Spleen (tissue), 11 donors: ENCODE data around the gene CAPG. TPM values are rescaled to one million over a fixed set of nuclear protein-coding genes. Genes with fewer than 3 reads are reported as not detected.

Experiments used
- DNase-seq: peaks from one replicate; pipeline ENCODE4 v3.0.0-alpha.2; 2020
- H3K27ac ChIP-seq, 8 donors: fragments of 200-600 bp; sonication (generic) in 7 of 8; 1 replicate in 4 of 8; 2 replicates in 4 of 8; pipeline versions ENCODE4 v1.5.0 to v1.8.0; 2016 to 2021; ENCODE audit warnings: inconsistent platforms in 4 of 8, mild to moderate bottlenecking in 4 of 8, moderate library complexity in 1 of 8
- H3K27me3 ChIP-seq, 7 donors: fragments of 200-600 bp; sonication (generic) in 6 of 7; replicated peaks in 1 of 7; 1 replicate in 4 of 7; 2 replicates in 3 of 7; pipeline versions ENCODE4 v1.5.0 to v1.8.0; 2016 to 2021; ENCODE audit warnings: inconsistent platforms in 3 of 7, mild to moderate bottlenecking in 1 of 7
- H3K36me3 ChIP-seq, 6 donors: fragments of 200-600 bp; sonication (generic) in 5 of 6; 1 replicate in 4 of 6; 2 replicates in 2 of 6; pipeline versions ENCODE4 v1.5.0 to v1.8.0; 2016 to 2021; ENCODE audit warnings: inconsistent platforms in 2 of 6
- H3K4me1 ChIP-seq, 6 donors: fragments of 200-600 bp; sonication (generic) in 5 of 6; 1 replicate in 3 of 6; 2 replicates in 3 of 6; pipeline versions ENCODE4 v1.5.0 to v1.8.0; 2016 to 2021; ENCODE audit warnings: inconsistent platforms in 3 of 6
- H3K4me3 ChIP-seq, 8 donors: fragments of 200-600 bp; sonication (generic) in 7 of 8; 1 replicate in 4 of 8; 2 replicates in 4 of 8; pipeline versions ENCODE4 v1.5.0 to v1.8.0; 2016 to 2021; ENCODE audit warnings: inconsistent platforms in 4 of 8, mild to moderate bottlenecking in 4 of 8, moderate library complexity in 2 of 8
- H3K9me3 ChIP-seq, 8 donors: fragments of 200-600 bp; sonication (generic) in 7 of 8; 1 replicate in 4 of 8; 2 replicates in 4 of 8; pipeline versions ENCODE4 v1.5.0 to v1.8.0; 2016 to 2021; ENCODE audit warnings: inconsistent platforms in 4 of 8
- CTCF ChIP-seq, 11 experiments: fragments of 200-600 bp in 7 of 11; fragments of 450-650 bp in 4 of 11; sonication (generic) in 4 of 11; IDR thresholded peaks in 8 of 11; conservative IDR thresholded peaks in 3 of 11; 1 replicate in 7 of 11; 2 replicates in 4 of 11; pipeline versions ENCODE4 v1.4.0 to v1.8.0; 2016 to 2021; ENCODE audit warnings: antibody characterized with exemption in 11 of 11, inconsistent platforms in 4 of 11, mild to moderate bottlenecking in 1 of 11
- POLR2A ChIP-seq, 3 donors: fragments of 450-650 bp; IDR thresholded peaks; one replicate each; pipeline ENCODE4 v1.5.1; 2017; ENCODE audit warnings: antibody characterized with exemption in 3 of 3, mild to moderate bottlenecking in 1 of 3
- POLR2AphosphoS5 ChIP-seq, 3 donors: sonication (generic); formaldehyde crosslinking; IDR thresholded peaks; one replicate each; pipeline ENCODE4 v1.5.1; 2017; ENCODE audit warnings: antibody characterized with exemption in 3 of 3
- WGBS, 5 donors: extraction: QIAGEN DNeasy Blood & Tissue Kit in 3 of 5; methylation state at CpG; one replicate each; pipeline versions ENCODE4 v1.1.5 to v1.1.7; 2013 to 2018; 5-methylcytosine and 5-hydroxymethylcytosine counted together
- intact Hi-C: fragments of 100-400 bp; cut with DNase I; formaldehyde crosslinking; loops from one replicate; pipeline ENCODE4 v1.15.0; 2023; ENCODE audit warnings: low total_unique reads
- polyA plus RNA-seq, 3 donors: library from polyadenylated mRNA; stranded (reverse); fragments of 200-250 nt; gene quantifications; one replicate each; pipeline ENCODE4 v1.2.1, GENCODE V29; 2013
- total RNA-seq, 7 donors: library from RNA; depleted of rRNA in 3 of 7; stranded (reverse); fragments of >200 nt in 3 of 7; fragmentation: NEBNext Ultra II Directional in 4 of 7; extraction: Animal tissue kit (Norgen Biotek cat#: 25700) in 4 of 7; gene quantifications; one replicate each; pipeline versions ENCODE4 v1.1.0 to v1.2.1, GENCODE V29; 2016 to 2021
- donor health status: healthy with polysubstance abuse.
- donor health status: DM: no; HTN: no; CAD: no; lungs with moderate emphysema.
- donor health status: DM: no; HTN: no; CAD: no.
- donor health status: Bipolar disorder and iron deficiency.
- donor health status: healthy.
- donor health status: DM: no; HTN: no; CAD: no.
- donor health status: DM: yes; HTN: yes; CAD: no.

The CAPG gene
- total and polyA plus RNA-seq, 10 donors: 31.1 to 196 (median 59.0) TPM

- peaks cover 0 to 34% (median 16%) of the 10 kb centered on the region in 6 donors for H3K4me1 ChIP-seq
- intact Hi-C loops: no loop called here
- H3K36me3 ChIP-seq: peaks cover 0 to 61% (median 7%) of the 10 kb centered on the region in 6 donors
- H3K27ac ChIP-seq: no peak overlapping the region
- DNase-seq: peak; percentile 71
- H3K9me3 ChIP-seq: peaks cover 0 to 23% (median 15%) of the 10 kb centered on the region in 8 donors
- no peaks in the 10 kb centered on the region for H3K27me3 ChIP-seq
- no peak overlapping the region for H3K4me3 ChIP-seq
- WGBS, 5 donors: 83 to 94% (median 87%) methylated on average over 10 to 14 of the region's 14 CpGs
- no peak for TF ChIP-seq CTCF (IDR thresholded peaks at IDR 0.05 in 8 of 11, conservative IDR thresholded peaks at IDR 0.05 in 3 of 11)
- no peak for TF ChIP-seq POLR2AphosphoS5 (IDR thresholded peaks at IDR 0.05)
- no peak for TF ChIP-seq POLR2A (IDR thresholded peaks at IDR 0.05)
These were observed 9.4 kb downstream of the CAPG start for GRCh38 chr2:85400541-85401463.

- Histone ChIP-seq H3K9me3 (peaks cover 0 to 23% (median 15%) of the 10 kb centered on the region in 8 donors), H3K4me1 (peaks cover 0 to 26% (median 8%) of the 10 kb centered on the region in 6 donors), H3K27ac (no peak overlapping the region), H3K4me3 (no peak overlapping the region), H3K36me3 (peaks cover 0 to 69% (median 12%) of the 10 kb centered on the region in 6 donors), H3K27me3 (no peaks in the 10 kb centered on the region)
- 90 to 97% (median 95%) methylated on average over 8 of the region's 8 CpGs for WGBS, 5 donors
- TF ChIP-seq POLR2AphosphoS5 (IDR thresholded peaks at IDR 0.05) (no peak), CTCF (IDR thresholded peaks at IDR 0.05 in 8 of 11, conservative IDR thresholded peaks at IDR 0.05 in 3 of 11) (no peak), POLR2A (IDR thresholded peaks at IDR 0.05) (no peak)
- intact Hi-C loops: no loop called here
- DNase-seq: no peak
These were observed 10.1 kb downstream of the CAPG start for GRCh38 chr2:85400023-85400422.

GRCh38 chr2:85399183-85399455, 11.0 kb downstream of the CAPG start:
- peaks cover 0 to 15% (median 11%) of the 10 kb centered on the region in 8 donors for H3K9me3 ChIP-seq
- no peak overlapping the region for H3K4me3 ChIP-seq
- intact Hi-C loops: no loop called here
- TF ChIP-seq POLR2AphosphoS5 (IDR thresholded peaks at IDR 0.05) (no peak), CTCF (IDR thresholded peaks at IDR 0.05 in 8 of 11, conservative IDR thresholded peaks at IDR 0.05 in 3 of 11) (no peak), POLR2A (IDR thresholded peaks at IDR 0.05) (no peak)
- peak; percentile 54 for DNase-seq
- H3K27ac ChIP-seq: no peak overlapping the region
- no peaks in the 10 kb centered on the region for H3K27me3 ChIP-seq
- H3K36me3 ChIP-seq: peaks cover 0 to 78% (median 19%) of the 10 kb centered on the region in 6 donors
- 88 to 97% (median 91%) methylated on average over 6 to 8 of the region's 8 CpGs for WGBS, 5 donors
- peaks cover 0 to 21% (median 6%) of the 10 kb centered on the region in 6 donors for H3K4me1 ChIP-seq

GRCh38 chr2:85398426-85399182, 11.6 kb downstream of the CAPG start:
- Histone ChIP-seq H3K36me3 (peaks cover 0 to 83% (median 19%) of the 10 kb centered on the region in 6 donors), H3K4me1 (peaks cover 0 to 21% (median 6%) of the 10 kb centered on the region in 6 donors), H3K4me3 (no peak overlapping the region), H3K27me3 (no peaks in the 10 kb centered on the region), H3K27ac (no peak overlapping the region), H3K9me3 (peaks cover 0 to 10% (median 6%) of the 10 kb centered on the region in 8 donors)
- intact Hi-C loops: no loop called here
- peak; percentile 59 for DNase-seq
- 92 to 98% (median 95%) methylated on average over 5 to 8 of the region's 8 CpGs for WGBS, 5 donors
- TF ChIP-seq POLR2AphosphoS5 (IDR thresholded peaks at IDR 0.05): no peak
- TF ChIP-seq POLR2A (IDR thresholded peaks at IDR 0.05): no peak
- no peak for TF ChIP-seq CTCF (IDR thresholded peaks at IDR 0.05 in 8 of 11, conservative IDR thresholded peaks at IDR 0.05 in 3 of 11)
